OCI-LY1 (cell line): ENCODE data around the gene HDAC8.
A peak's percentile ranks its signal among the peaks of the same experiment; 100 is the strongest.

Experiments used
- H2AFZ ChIP-seq: fragments of 200-600 bp; sonication (generic), shearing (Covaris generic); 2 replicates; pipeline ENCODE4 v1.6.0; 2014; ENCODE audit warnings: antibody characterized with exemption, mild to moderate bottlenecking, low read length
- H3F3A ChIP-seq: fragments of 200-600 bp; sonication (generic), shearing (Covaris generic); 2 replicates; pipeline ENCODE4 v1.6.0; 2014; ENCODE audit warnings: mild to moderate bottlenecking, antibody characterized with exemption, low read length, moderate library complexity; ENCODE audit not compliant: insufficient read depth
- H3K27ac ChIP-seq: fragments of 200-600 bp; sonication (generic); 2 replicates; pipeline ENCODE4 v1.5.1; 2014; ENCODE audit warnings: low read length, mixed run types, mild to moderate bottlenecking, low read depth; ENCODE audit not compliant: poor library complexity, severe bottlenecking
- H3K27me3 ChIP-seq: fragments of 200-600 bp; sonication (generic); 2 replicates; pipeline ENCODE4 v1.6.0; 2014; ENCODE audit warnings: antibody characterized with exemption, mild to moderate bottlenecking, low read length, moderate library complexity; ENCODE audit not compliant: insufficient read depth
- H3K36me3 ChIP-seq: fragments of 200-600 bp; sonication (generic); 2 replicates; pipeline ENCODE4 v1.6.1; 2014; ENCODE audit warnings: mild to moderate bottlenecking, antibody characterized with exemption, low read length, moderate library complexity, mixed read lengths; ENCODE audit not compliant: insufficient read depth
- H3K4me1 ChIP-seq: fragments of 200-600 bp; sonication (generic); 2 replicates; pipeline ENCODE4 v1.5.1; 2014; ENCODE audit warnings: mild to moderate bottlenecking, low read length, moderate library complexity; ENCODE audit not compliant: insufficient read depth, severe bottlenecking
- H3K4me2 ChIP-seq: fragments of 200-600 bp; sonication (generic), shearing (Covaris generic); 2 replicates; pipeline ENCODE4 v1.6.1; 2014; ENCODE audit warnings: low read length
- H3K4me3 ChIP-seq: fragments of 200-600 bp; sonication (generic); 2 replicates; pipeline ENCODE4 v1.5.1; 2014; ENCODE audit warnings: low read length, low read depth, mild to moderate bottlenecking, mixed read lengths; ENCODE audit not compliant: poor library complexity, severe bottlenecking
- H3K79me2 ChIP-seq: fragments of 200-600 bp; shearing (Covaris generic); 2 replicates; pipeline ENCODE4 v1.6.1; 2016; ENCODE audit warnings: mixed run types, low read length, mixed read lengths; ENCODE audit not compliant: insufficient read depth
- H3K9ac ChIP-seq: fragments of 200-600 bp; sonication (generic), shearing (Covaris generic); 2 replicates; pipeline ENCODE4 v1.6.1; 2014; ENCODE audit warnings: mild to moderate bottlenecking, low read length, mixed read lengths
- H3K9me2 ChIP-seq: fragments of 200-600 bp; sonication (generic), shearing (Covaris generic); 2 replicates; pipeline ENCODE4 v1.6.1; 2014; ENCODE audit warnings: low read depth, mild to moderate bottlenecking, low read length, mixed read lengths
- H3K9me3 ChIP-seq: fragments of 200-600 bp; shearing (Covaris generic); 2 replicates; pipeline ENCODE4 v1.6.1; 2014; ENCODE audit warnings: low read length, mixed read lengths
- H4K20me1 ChIP-seq: fragments of 200-600 bp; sonication (generic), shearing (Covaris generic); 2 replicates; pipeline ENCODE4 v1.6.0; 2016; ENCODE audit warnings: mild to moderate bottlenecking, low read length; ENCODE audit not compliant: insufficient read depth
- EZH2 ChIP-seq: fragments of 200-600 bp; sonication (generic), shearing (Covaris generic); IDR thresholded peaks from 2 replicates; pipeline ENCODE4 v1.8.0; 2017; ENCODE audit warnings: borderline replicate concordance, mixed run types, mild to moderate bottlenecking, antibody characterized with exemption, low read length, moderate library complexity, mixed read lengths
- TF ChIP-seq, protein P1 (sequence below): fragments of 200-600 bp; sonication (generic), shearing (Covaris generic); IDR thresholded peaks from 2 replicates; pipeline ENCODE4 v1.5.1; 2017; ENCODE audit warnings: mild to moderate bottlenecking, antibody characterized with exemption, low read length, moderate library complexity, mixed read lengths

HDAC8 gene

DNA sequence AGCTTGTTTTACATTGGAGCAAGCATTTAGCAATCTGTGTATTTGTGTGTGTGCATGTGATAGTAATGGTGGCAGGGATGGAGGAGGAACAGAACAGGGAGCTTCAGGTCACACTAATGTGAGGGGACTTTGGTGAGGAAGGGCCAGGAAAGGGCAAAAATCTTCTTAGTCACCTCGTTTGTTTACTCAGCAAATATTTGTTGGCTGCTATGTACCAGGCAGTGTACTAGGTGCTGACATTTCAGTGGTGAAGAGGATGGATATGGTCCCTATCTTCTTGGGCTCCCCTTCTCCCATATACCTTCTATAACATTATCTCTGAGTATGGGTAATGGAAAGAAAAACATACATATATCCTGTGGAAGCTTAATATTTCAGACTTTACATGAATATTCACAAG, 48.5 kb upstream of the HDAC8 start:
- no peaks in the 10 kb centered on the region for H3K79me2 ChIP-seq
- no peak overlapping the region for H3K4me2 ChIP-seq
- no peak overlapping the region for H3K9ac ChIP-seq
- H2AFZ ChIP-seq, result no peak overlapping the region
- H3F3A ChIP-seq, result no peaks in the 10 kb centered on the region
- H3K9me3 ChIP-seq, result no peaks in the 10 kb centered on the region
- H3K4me3 ChIP-seq, result no peak overlapping the region
- no peaks in the 10 kb centered on the region for H3K4me1 ChIP-seq
- H3K27me3 ChIP-seq, result no peaks in the 10 kb centered on the region
- H3K9me2 ChIP-seq, result no peaks in the 10 kb centered on the region
- no peaks in the 10 kb centered on the region for H4K20me1 ChIP-seq
- no peak for TF ChIP-seq EZH2
- TF ChIP-seq, protein P1, sequence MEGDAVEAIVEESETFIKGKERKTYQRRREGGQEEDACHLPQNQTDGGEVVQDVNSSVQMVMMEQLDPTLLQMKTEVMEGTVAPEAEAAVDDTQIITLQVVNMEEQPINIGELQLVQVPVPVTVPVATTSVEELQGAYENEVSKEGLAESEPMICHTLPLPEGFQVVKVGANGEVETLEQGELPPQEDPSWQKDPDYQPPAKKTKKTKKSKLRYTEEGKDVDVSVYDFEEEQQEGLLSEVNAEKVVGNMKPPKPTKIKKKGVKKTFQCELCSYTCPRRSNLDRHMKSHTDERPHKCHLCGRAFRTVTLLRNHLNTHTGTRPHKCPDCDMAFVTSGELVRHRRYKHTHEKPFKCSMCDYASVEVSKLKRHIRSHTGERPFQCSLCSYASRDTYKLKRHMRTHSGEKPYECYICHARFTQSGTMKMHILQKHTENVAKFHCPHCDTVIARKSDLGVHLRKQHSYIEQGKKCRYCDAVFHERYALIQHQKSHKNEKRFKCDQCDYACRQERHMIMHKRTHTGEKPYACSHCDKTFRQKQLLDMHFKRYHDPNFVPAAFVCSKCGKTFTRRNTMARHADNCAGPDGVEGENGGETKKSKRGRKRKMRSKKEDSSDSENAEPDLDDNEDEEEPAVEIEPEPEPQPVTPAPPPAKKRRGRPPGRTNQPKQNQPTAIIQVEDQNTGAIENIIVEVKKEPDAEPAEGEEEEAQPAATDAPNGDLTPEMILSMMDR, result no peak
- no peak overlapping the region for H3K27ac ChIP-seq
- no peaks in the 10 kb centered on the region for H3K36me3 ChIP-seq

DNA sequence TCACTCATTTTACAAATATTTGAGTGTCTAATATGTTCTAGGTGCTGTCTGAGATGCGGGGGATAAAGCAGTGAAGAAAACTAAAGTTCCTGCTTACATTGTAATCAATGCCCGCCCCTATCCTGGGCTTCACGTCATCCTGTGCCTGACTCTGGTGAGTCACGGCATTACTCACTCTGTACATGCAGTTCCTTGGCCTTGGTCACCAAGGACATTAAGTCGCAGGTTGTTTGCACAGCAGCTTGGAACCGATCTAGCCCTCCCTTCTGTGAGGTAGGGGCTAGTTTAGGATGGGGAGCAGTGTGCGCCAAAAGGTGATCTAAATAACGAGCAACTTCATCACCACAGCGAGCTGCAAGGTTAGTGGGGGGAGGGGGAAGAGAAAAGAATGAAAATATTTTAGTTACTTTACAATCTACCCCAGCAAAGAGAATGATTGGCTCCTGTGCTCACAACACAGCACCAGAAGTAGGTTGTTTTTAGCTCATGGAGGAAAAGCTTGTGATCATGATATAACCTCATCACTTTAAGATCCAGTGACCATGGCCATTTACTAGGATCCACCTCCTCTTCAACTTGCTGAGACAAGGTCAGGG, 48.0 kb upstream of the HDAC8 start:
- no peaks in the 10 kb centered on the region for H3K36me3 ChIP-seq
- H3K4me2 ChIP-seq, result no peak overlapping the region
- no peaks in the 10 kb centered on the region for H4K20me1 ChIP-seq
- no peaks in the 10 kb centered on the region for H3F3A ChIP-seq
- H3K27ac ChIP-seq, result no peak overlapping the region
- no peaks in the 10 kb centered on the region for H3K9me3 ChIP-seq
- TF ChIP-seq, protein P1, result no peak
- no peak for TF ChIP-seq EZH2
- H3K79me2 ChIP-seq, result no peaks in the 10 kb centered on the region
- no peaks in the 10 kb centered on the region for H3K4me1 ChIP-seq
- no peak overlapping the region for H3K4me3 ChIP-seq
- no peak overlapping the region for H3K9ac ChIP-seq
- H3K27me3 ChIP-seq, result no peaks in the 10 kb centered on the region
- H2AFZ ChIP-seq, result no peak overlapping the region
- no peaks in the 10 kb centered on the region for H3K9me2 ChIP-seq

DNA sequence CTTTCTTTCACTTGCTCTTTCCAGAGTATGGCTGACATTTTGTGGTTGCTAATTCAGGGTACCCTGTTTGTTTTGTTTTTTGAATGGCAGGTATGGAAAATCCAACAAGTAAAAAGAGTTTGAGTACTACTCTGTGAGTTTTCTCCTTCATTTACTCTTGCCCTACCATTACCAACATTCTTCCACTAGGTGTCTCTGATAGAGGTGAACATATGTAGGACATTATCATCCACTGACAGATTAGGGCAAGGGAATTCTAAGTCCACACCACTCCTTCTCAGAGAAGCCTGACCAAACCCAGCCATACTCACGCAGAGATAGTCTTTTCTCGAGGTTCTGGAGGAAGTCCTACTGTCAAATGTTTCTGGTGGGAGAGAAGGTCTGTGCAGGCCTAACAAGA, 36.7 kb upstream of the HDAC8 start:
- TF ChIP-seq, protein P1, result peak; percentile 15; the same call in 1 of the 2 replicates
- TF ChIP-seq EZH2, result no peak

More for the DNA sequence above, 36.7 kb upstream of the HDAC8 start:
- H3F3A ChIP-seq, result no peaks in the 10 kb centered on the region
- no peak overlapping the region for H3K4me2 ChIP-seq
- H3K9ac ChIP-seq, result no peak overlapping the region
- H2AFZ ChIP-seq, result no peak overlapping the region
- no peaks in the 10 kb centered on the region for H3K79me2 ChIP-seq
- no peaks in the 10 kb centered on the region for H3K4me1 ChIP-seq
- H3K36me3 ChIP-seq, result no peaks in the 10 kb centered on the region
- H3K4me3 ChIP-seq, result no peak overlapping the region
- no peak overlapping the region for H3K27ac ChIP-seq
- H4K20me1 ChIP-seq, result no peaks in the 10 kb centered on the region
- no peaks in the 10 kb centered on the region for H3K27me3 ChIP-seq
- H3K9me2 ChIP-seq, result no peaks in the 10 kb centered on the region
- no peaks in the 10 kb centered on the region for H3K9me3 ChIP-seq
